ENCODE data around the gene IDH3B.

IDH3B gene

GRCh38 chr20:2656471-2657117, 7.4 kb downstream of the IDH3B start:
- DNase-seq (ENCODE audit: low spot score), result no peak

- DNase-seq (ENCODE audit: low spot score), result no peak
These were observed 8.5 kb downstream of the IDH3B start for GRCh38 chr20:2655331-2656116.

- DNase-seq (ENCODE audit: low spot score), result no peak
These were observed 9.2 kb downstream of the IDH3B start for GRCh38 chr20:2654831-2655230.

GRCh38 chr20:2654384-2654822, 9.6 kb downstream of the IDH3B start:
- DNase-seq (ENCODE audit: low spot score), result no peak

- no peak for DNase-seq (ENCODE audit: low spot score)
These were observed 10.2 kb downstream of the IDH3B start for GRCh38 chr20:2653556-2654383.

- DNase-seq (ENCODE audit: low spot score), result peak; percentile 51
These were observed 11.1 kb downstream of the IDH3B start for GRCh38 chr20:2652724-2653555.

- peak; percentile 93 for DNase-seq (ENCODE audit: low spot score)
These were observed 12.0 kb downstream of the IDH3B start, which contains the start of gene NOP56 for GRCh38 chr20:2651772-2652723. NOP56 (plus strand) TSS chr20:2652632; CDS start chr20:2652661, 29 bp downstream.

- no peak for DNase-seq (ENCODE audit: low spot score)
These were observed 20.3 kb downstream of the IDH3B start for GRCh38 chr20:2643708-2644107.

GRCh38 chr20:2640899-2641298, 23.1 kb downstream of the IDH3B start:
- no peak for DNase-seq (ENCODE audit: low spot score)

GRCh38 chr20:2640260-2640659, 23.8 kb downstream of the IDH3B start:
- no peak for DNase-seq (ENCODE audit: low spot score)

- DNase-seq (ENCODE audit: low spot score), result no peak
These were observed 26.8 kb downstream of the IDH3B start for GRCh38 chr20:2637246-2637645.

- DNase-seq (ENCODE audit: low spot score), result no peak
These were observed 30.6 kb downstream of the IDH3B start for GRCh38 chr20:2633381-2633780.

- no peak for DNase-seq (ENCODE audit: low spot score)
These were observed 32.8 kb downstream of the IDH3B start for GRCh38 chr20:2631228-2631627.

GRCh38 chr20:2626853-2627541, 37.0 kb downstream of the IDH3B start:
- no peak for DNase-seq (ENCODE audit: low spot score)

GRCh38 chr20:2625062-2625461, 39.0 kb downstream of the IDH3B start:
- DNase-seq (ENCODE audit: low spot score), result no peak

- no peak for DNase-seq (ENCODE audit: low spot score)
These were observed 39.8 kb downstream of the IDH3B start for GRCh38 chr20:2624190-2624589.

- no peak for DNase-seq (ENCODE audit: low spot score)
These were observed 43.9 kb downstream of the IDH3B start for GRCh38 chr20:2619961-2620595.

GRCh38 chr20:2619337-2619736, 44.7 kb downstream of the IDH3B start:
- no peak for DNase-seq (ENCODE audit: low spot score)

GRCh38 chr20:2618815-2619214, 45.2 kb downstream of the IDH3B start:
- DNase-seq (ENCODE audit: low spot score), result no peak

Data from HuH-7 (cell line).